ENCODE data around the gene OMP.

The OMP gene

DNA sequence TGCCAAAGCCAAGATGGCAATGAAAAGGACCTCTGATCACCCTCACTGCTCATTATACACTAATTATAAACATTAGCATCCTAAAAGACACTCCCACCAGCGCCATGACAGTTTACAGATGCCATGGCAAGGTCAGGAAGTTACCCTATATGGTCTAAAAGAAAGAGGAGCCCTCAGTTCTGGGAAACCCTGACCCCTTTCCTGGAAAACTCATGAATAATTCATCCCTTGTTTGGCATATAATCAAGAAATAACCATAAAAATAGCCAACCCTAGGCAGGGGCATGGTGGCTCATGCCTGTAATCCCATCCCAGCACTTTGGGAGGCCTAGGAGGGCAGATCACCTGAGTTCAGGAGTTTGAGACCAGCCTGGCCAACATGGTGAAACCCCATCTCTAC is 48.6 kb upstream of the OMP start (continued):
- TF ChIP-seq, protein P1, sequence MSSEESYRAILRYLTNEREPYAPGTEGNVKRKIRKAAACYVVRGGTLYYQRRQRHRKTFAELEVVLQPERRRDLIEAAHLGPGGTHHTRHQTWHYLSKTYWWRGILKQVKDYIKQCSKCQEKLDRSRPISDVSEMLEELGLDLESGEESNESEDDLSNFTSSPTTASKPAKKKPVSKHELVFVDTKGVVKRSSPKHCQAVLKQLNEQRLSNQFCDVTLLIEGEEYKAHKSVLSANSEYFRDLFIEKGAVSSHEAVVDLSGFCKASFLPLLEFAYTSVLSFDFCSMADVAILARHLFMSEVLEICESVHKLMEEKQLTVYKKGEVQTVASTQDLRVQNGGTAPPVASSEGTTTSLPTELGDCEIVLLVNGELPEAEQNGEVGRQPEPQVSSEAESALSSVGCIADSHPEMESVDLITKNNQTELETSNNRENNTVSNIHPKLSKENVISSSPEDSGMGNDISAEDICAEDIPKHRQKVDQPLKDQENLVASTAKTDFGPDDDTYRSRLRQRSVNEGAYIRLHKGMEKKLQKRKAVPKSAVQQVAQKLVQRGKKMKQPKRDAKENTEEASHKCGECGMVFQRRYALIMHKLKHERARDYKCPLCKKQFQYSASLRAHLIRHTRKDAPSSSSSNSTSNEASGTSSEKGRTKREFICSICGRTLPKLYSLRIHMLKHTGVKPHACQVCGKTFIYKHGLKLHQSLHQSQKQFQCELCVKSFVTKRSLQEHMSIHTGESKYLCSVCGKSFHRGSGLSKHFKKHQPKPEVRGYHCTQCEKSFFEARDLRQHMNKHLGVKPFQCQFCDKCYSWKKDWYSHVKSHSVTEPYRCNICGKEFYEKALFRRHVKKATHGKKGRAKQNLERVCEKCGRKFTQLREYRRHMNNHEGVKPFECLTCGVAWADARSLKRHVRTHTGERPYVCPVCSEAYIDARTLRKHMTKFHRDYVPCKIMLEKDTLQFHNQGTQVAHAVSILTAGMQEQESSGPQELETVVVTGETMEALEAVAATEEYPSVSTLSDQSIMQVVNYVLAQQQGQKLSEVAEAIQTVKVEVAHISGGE (tag by site-specific recombination; conservative IDR thresholded peaks at IDR 0.05; ENCODE audit: low read depth): no peak

DNA sequence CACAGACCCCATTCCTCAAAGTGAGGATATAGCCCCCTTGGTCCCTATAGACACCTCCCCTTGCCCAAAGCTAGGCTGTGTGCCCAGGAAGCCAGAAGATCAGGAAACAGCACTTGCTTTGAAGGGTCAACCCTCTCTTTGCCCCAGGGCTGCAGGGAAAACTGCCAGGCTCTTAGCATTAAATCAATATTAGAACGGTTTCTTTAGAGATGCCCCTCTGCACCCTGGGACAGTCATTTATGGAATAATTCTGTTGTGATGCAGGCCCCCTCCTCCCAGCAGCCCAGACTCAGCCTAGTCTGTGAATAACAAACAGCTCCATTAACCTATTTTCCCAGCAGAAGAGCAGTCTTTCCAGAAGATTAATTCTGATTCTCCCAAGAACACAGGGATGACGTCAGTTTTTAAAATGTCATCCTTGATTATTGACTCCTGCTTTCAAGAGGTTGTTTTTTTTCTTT is 47.5 kb upstream of the OMP start:
- Histone ChIP-seq H3K27ac (ENCODE audit: extremely low read depth, low read depth, low read length) (no peak overlapping the region), H3K36me3 (ENCODE audit: control insufficient read depth in 2 of 2, insufficient read depth in 1 of 2, low read length in 2 of 2) (no peaks in the 10 kb centered on the region), H3K9me3 (ENCODE audit: control insufficient read depth, insufficient read depth, low read depth, low read length) (no peaks in the 10 kb centered on the region), H3K4me1 (ENCODE audit: control insufficient read depth, insufficient read depth, low read length) (no peaks in the 10 kb centered on the region), H3K4me3 (ENCODE audit: low read depth, low read length) (no peak overlapping the region)
- TF ChIP-seq, protein P2, sequence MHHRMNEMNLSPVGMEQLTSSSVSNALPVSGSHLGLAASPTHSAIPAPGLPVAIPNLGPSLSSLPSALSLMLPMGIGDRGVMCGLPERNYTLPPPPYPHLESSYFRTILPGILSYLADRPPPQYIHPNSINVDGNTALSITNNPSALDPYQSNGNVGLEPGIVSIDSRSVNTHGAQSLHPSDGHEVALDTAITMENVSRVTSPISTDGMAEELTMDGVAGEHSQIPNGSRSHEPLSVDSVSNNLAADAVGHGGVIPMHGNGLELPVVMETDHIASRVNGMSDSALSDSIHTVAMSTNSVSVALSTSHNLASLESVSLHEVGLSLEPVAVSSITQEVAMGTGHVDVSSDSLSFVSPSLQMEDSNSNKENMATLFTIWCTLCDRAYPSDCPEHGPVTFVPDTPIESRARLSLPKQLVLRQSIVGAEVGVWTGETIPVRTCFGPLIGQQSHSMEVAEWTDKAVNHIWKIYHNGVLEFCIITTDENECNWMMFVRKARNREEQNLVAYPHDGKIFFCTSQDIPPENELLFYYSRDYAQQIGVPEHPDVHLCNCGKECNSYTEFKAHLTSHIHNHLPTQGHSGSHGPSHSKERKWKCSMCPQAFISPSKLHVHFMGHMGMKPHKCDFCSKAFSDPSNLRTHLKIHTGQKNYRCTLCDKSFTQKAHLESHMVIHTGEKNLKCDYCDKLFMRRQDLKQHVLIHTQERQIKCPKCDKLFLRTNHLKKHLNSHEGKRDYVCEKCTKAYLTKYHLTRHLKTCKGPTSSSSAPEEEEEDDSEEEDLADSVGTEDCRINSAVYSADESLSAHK (tag by site-specific recombination; IDR thresholded peaks at IDR 0.05): no peak
- TF ChIP-seq HOXA7 (CRISPR knock-in tag; IDR thresholded peaks at IDR 0.05; ENCODE audit: borderline replicate concordance): no peak
- no peak for TF ChIP-seq ZFP41 (tag by site-specific recombination; IDR thresholded peaks at IDR 0.05; ENCODE audit: borderline replicate concordance)
- TF ChIP-seq ZNF623 (tag by site-specific recombination; IDR thresholded peaks at IDR 0.05): no peak
- TF ChIP-seq ZNF571 (tag by site-specific recombination; IDR thresholded peaks at IDR 0.05): no peak
- TF ChIP-seq, protein P3, sequence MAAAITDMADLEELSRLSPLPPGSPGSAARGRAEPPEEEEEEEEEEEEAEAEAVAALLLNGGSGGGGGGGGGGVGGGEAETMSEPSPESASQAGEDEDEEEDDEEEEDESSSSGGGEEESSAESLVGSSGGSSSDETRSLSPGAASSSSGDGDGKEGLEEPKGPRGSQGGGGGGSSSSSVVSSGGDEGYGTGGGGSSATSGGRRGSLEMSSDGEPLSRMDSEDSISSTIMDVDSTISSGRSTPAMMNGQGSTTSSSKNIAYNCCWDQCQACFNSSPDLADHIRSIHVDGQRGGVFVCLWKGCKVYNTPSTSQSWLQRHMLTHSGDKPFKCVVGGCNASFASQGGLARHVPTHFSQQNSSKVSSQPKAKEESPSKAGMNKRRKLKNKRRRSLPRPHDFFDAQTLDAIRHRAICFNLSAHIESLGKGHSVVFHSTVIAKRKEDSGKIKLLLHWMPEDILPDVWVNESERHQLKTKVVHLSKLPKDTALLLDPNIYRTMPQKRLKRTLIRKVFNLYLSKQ (tag by site-specific recombination; IDR thresholded peaks at IDR 0.05; ENCODE audit: borderline replicate concordance): no peak
- no peak for TF ChIP-seq ZNF791 (tag by site-specific recombination; IDR thresholded peaks at IDR 0.05)
- TF ChIP-seq ZNF223 (tag by site-specific recombination; IDR thresholded peaks at IDR 0.05): no peak
- no peak for TF ChIP-seq OSR2 (tag by site-specific recombination; IDR thresholded peaks at IDR 0.05)
- no peak for TF ChIP-seq ZNF596 (tag by site-specific recombination; IDR thresholded peaks at IDR 0.05)
- TF ChIP-seq, protein P4, sequence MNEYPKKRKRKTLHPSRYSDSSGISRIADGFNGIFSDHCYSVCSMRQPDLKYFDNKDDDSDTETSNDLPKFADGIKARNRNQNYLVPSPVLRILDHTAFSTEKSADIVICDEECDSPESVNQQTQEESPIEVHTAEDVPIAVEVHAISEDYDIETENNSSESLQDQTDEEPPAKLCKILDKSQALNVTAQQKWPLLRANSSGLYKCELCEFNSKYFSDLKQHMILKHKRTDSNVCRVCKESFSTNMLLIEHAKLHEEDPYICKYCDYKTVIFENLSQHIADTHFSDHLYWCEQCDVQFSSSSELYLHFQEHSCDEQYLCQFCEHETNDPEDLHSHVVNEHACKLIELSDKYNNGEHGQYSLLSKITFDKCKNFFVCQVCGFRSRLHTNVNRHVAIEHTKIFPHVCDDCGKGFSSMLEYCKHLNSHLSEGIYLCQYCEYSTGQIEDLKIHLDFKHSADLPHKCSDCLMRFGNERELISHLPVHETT (tag by site-specific recombination; IDR thresholded peaks at IDR 0.05): no peak
- no peak for TF ChIP-seq ZNF514 (tag by site-specific recombination; IDR thresholded peaks at IDR 0.05)
- TF ChIP-seq ZNF138 (tag by site-specific recombination; IDR thresholded peaks at IDR 0.05; ENCODE audit: borderline replicate concordance): no peak
- POLR2A ChIA-PET: no interaction called here
- CTCF ChIA-PET: interaction anchor here (0.6 to 1.2 kb wide), 6 partner anchors 41 to 716 kb away, joined by 3 to 5 read pairs (median 4); no protein-coding TSS in a partner anchor

DNA sequence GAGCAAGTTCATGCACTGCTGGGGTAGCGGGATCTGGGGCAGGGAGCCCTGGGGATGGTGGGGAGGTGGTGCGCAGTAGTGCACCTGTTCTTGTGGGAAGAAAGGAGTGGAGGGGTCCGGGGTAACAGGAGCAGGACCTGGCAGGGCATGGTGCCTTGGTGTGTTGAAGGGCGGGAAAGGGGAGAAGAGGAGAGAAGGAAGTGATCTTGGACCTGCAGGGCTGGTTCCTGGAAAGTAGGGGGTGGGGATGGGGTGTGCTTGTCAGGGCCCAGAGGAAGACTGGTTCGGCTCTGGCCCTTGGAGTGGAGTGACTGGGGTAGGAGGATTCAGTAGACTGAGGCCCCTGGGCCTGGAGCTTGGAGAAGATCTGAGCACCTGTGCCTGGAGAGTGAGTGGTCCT is 46.7 kb upstream of the OMP start:
- Histone ChIP-seq H3K9me3 (ENCODE audit: control insufficient read depth, insufficient read depth, low read depth, low read length) (no peaks in the 10 kb centered on the region), H3K4me3 (ENCODE audit: low read depth, low read length) (no peak overlapping the region), H3K27ac (ENCODE audit: extremely low read depth, low read depth, low read length) (no peak overlapping the region), H3K36me3 (ENCODE audit: control insufficient read depth in 2 of 2, insufficient read depth in 1 of 2, low read length in 2 of 2) (no peaks in the 10 kb centered on the region), H3K4me1 (ENCODE audit: control insufficient read depth, insufficient read depth, low read length) (no peaks in the 10 kb centered on the region)
- ChIA-PET CTCF (interaction anchor here (0.6 to 0.9 kb wide), 2 partner anchors 36 to 89 kb away, joined by 3 read pairs; no protein-coding TSS in a partner anchor), POLR2A (no interaction called here)
- TF ChIP-seq GLIS1 (tag by site-specific recombination; IDR thresholded peaks at IDR 0.05) (no peak), ZBTB21 (tag by site-specific recombination; IDR thresholded peaks at IDR 0.05) (no peak), ZBTB20 (tag by site-specific recombination; IDR thresholded peaks at IDR 0.05) (no peak), ZNF629 (tag by site-specific recombination; IDR thresholded peaks at IDR 0.05) (no peak), TRIM28 (IDR thresholded peaks at IDR 0.05; ENCODE audit: borderline replicate concordance, low read length) (no peak)
- TF ChIP-seq, protein P5, sequence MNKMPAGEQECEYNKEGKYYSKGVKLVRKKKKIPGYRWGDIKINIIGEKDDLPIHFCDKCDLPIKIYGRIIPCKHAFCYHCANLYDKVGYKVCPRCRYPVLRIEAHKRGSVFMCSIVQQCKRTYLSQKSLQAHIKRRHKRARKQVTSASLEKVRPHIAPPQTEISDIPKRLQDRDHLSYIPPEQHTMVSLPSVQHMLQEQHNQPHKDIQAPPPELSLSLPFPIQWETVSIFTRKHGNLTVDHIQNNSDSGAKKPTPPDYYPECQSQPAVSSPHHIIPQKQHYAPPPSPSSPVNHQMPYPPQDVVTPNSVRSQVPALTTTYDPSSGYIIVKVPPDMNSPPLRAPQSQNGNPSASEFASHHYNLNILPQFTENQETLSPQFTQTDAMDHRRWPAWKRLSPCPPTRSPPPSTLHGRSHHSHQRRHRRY (tag by site-specific recombination; IDR thresholded peaks at IDR 0.05): no peak
- TF ChIP-seq, protein P6, sequence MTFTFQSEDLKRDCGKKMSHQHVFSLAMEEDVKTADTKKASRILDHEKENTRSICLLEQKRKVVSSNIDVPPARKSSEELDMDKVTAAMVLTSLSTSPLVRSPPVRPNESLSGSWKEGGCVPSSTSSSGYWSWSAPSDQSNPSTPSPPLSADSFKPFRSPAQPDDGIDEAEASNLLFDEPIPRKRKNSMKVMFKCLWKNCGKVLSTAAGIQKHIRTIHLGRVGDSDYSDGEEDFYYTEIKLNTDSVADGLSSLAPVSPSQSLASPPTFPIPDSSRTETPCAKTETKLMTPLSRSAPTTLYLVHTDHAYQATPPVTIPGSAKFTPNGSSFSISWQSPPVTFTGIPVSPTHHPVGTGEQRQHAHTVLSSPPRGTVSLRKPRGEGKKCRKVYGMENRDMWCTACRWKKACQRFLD (tag by site-specific recombination; IDR thresholded peaks at IDR 0.05): no peak
- TF ChIP-seq, protein P4 (tag by site-specific recombination; IDR thresholded peaks at IDR 0.05): no peak
